ENCODE results near the gene RIPPLY3.
A peak's percentile ranks its signal among the peaks of the same experiment; 100 is the strongest.
"Not testable (repeated sequence)": the region's sequence is repeated elsewhere in the genome, so short reads cannot be mapped to it uniquely, and the experiment has no call there.

RIPPLY3 gene

GRCh38 chr21:37002851-37003250 lies 3.7 kb upstream of the RIPPLY3 start:
- not testable (repeated sequence) for H3K27ac ChIP-seq (ENCODE audit: low read depth, low read length); H3K9me3 ChIP-seq (ENCODE audit: low read length); H3K4me1 ChIP-seq (ENCODE audit: insufficient read depth, low read length); H3K36me3 ChIP-seq (ENCODE audit: insufficient read depth, low read length); H3K9ac ChIP-seq (ENCODE audit: low read length); H3K4me3 ChIP-seq (ENCODE audit: low read depth in 1 of 2, low read length in 2 of 2)
- peaks cover 8 to 24% of the 10 kb centered on the region in 2 donors for H3K27me3 ChIP-seq (ENCODE audit: control insufficient read depth in 1 of 2, insufficient read depth in 2 of 2, low read length in 2 of 2)

GRCh38 chr21:37003917-37004316 lies 2.6 kb upstream of the RIPPLY3 start:
- peaks cover 13 to 30% of the 10 kb centered on the region in 2 donors for H3K27me3 ChIP-seq (ENCODE audit: control insufficient read depth in 1 of 2, insufficient read depth in 2 of 2, low read length in 2 of 2)
- not testable (repeated sequence) for H3K36me3 ChIP-seq (ENCODE audit: insufficient read depth, low read length); H3K9me3 ChIP-seq (ENCODE audit: low read length); H3K4me1 ChIP-seq (ENCODE audit: insufficient read depth, low read length); H3K27ac ChIP-seq (ENCODE audit: low read depth, low read length); H3K9ac ChIP-seq (ENCODE audit: low read length); H3K4me3 ChIP-seq (ENCODE audit: low read depth in 1 of 2, low read length in 2 of 2)

- H3K4me3 ChIP-seq (ENCODE audit: low read depth in 1 of 2, low read length in 2 of 2), result no peak overlapping the region
- H3K27me3 ChIP-seq (ENCODE audit: control insufficient read depth in 1 of 2, insufficient read depth in 2 of 2, low read length in 2 of 2), result peaks cover 13 to 30% of the 10 kb centered on the region in 2 donors
- peaks cover 5% of the 10 kb centered on the region for H3K4me1 ChIP-seq (ENCODE audit: insufficient read depth, low read length)
- H3K9me3 ChIP-seq (ENCODE audit: low read length), result no peaks in the 10 kb centered on the region
- H3K36me3 ChIP-seq (ENCODE audit: insufficient read depth, low read length), result no peaks in the 10 kb centered on the region
- no peak overlapping the region for H3K9ac ChIP-seq (ENCODE audit: low read length)
- H3K27ac ChIP-seq (ENCODE audit: low read depth, low read length), result no peak overlapping the region
These were observed 685 bp upstream of the RIPPLY3 start for GRCh38 chr21:37005548-37006485.

DNA sequence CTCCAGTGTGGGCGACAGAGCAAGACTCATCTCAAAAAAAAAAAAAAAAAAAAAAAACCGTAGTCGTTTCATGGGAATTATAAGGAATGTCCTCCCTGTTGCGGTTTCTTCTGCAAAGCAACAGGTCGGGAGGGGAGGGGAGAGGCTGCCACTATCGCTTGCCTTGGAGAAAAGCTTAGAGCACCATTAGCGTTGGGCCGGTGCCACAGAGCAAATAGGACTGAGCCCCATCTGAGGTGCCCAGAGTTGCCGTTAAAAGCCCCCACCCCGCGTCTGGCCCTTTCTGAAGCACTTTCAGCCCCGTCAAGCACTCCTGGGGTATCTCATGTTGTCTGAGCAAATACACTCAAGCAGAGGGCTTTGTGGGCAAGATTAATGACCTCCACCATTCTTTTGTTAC lies 2.2 kb downstream of the RIPPLY3 start:
- peaks cover 5% of the 10 kb centered on the region for H3K4me1 ChIP-seq (ENCODE audit: insufficient read depth, low read length)
- no peak overlapping the region for H3K27ac ChIP-seq (ENCODE audit: low read depth, low read length)
- H3K9ac ChIP-seq (ENCODE audit: low read length), result no peak overlapping the region
- H3K36me3 ChIP-seq (ENCODE audit: insufficient read depth, low read length), result no peaks in the 10 kb centered on the region
- peaks cover 13 to 34% of the 10 kb centered on the region in 2 donors for H3K27me3 ChIP-seq (ENCODE audit: control insufficient read depth in 1 of 2, insufficient read depth in 2 of 2, low read length in 2 of 2)
- H3K4me3 ChIP-seq (ENCODE audit: low read depth in 1 of 2, low read length in 2 of 2), result no peak overlapping the region
- H3K9me3 ChIP-seq (ENCODE audit: low read length), result no peaks in the 10 kb centered on the region

- H3K4me3 ChIP-seq (ENCODE audit: low read depth in 1 of 2, low read length in 2 of 2), result peak overlapping the region in 1 of 2 donors; percentile 50
- H3K27me3 ChIP-seq (ENCODE audit: control insufficient read depth in 1 of 2, insufficient read depth in 2 of 2, low read length in 2 of 2), result peaks cover 13 to 34% of the 10 kb centered on the region in 2 donors
- H3K9ac ChIP-seq (ENCODE audit: low read length), result no peak overlapping the region
- no peaks in the 10 kb centered on the region for H3K9me3 ChIP-seq (ENCODE audit: low read length)
- no peaks in the 10 kb centered on the region for H3K36me3 ChIP-seq (ENCODE audit: insufficient read depth, low read length)
- H3K4me1 ChIP-seq (ENCODE audit: insufficient read depth, low read length), result peaks cover 5% of the 10 kb centered on the region
- H3K27ac ChIP-seq (ENCODE audit: low read depth, low read length), result no peak overlapping the region
These were observed 3.3 kb downstream of the RIPPLY3 start for GRCh38 chr21:37009740-37010341.

- H3K27ac ChIP-seq (ENCODE audit: low read depth, low read length), result no peak overlapping the region
- no peaks in the 10 kb centered on the region for H3K4me1 ChIP-seq (ENCODE audit: insufficient read depth, low read length)
- H3K4me3 ChIP-seq (ENCODE audit: low read depth in 1 of 2, low read length in 2 of 2), result no peak overlapping the region
- H3K9me3 ChIP-seq (ENCODE audit: low read length), result no peaks in the 10 kb centered on the region
- H3K9ac ChIP-seq (ENCODE audit: low read length), result no peak overlapping the region
- H3K36me3 ChIP-seq (ENCODE audit: insufficient read depth, low read length), result no peaks in the 10 kb centered on the region
- no peaks in the 10 kb centered on the region for H3K27me3 ChIP-seq (ENCODE audit: control insufficient read depth in 1 of 2, insufficient read depth in 2 of 2, low read length in 2 of 2)
These were observed 11.6 kb downstream of the RIPPLY3 start for GRCh38 chr21:37017951-37018679.

DNA sequence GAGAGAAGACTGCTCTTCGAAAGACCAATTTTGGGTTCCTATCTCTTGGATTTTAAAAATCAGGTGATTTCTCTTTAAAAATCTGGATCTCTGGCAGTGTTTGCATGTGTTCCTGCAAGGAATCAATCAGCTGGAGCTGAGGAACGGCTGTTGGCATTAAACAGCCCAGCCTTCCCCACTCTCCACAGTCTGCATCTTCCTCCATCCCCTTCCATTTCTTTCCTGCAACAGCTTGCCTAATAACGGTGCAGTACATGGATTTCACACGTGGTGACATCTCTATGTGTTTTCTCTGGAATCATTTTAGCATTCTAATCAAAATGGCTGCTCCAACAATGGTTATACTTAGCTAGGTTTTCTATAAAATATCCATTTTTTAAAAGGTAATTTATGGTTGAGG lies 20.0 kb downstream of the RIPPLY3 start:
- H3K4me3 ChIP-seq (ENCODE audit: low read depth in 1 of 2, low read length in 2 of 2), result no peak overlapping the region
- H3K9ac ChIP-seq (ENCODE audit: low read length), result no peak overlapping the region

DNA sequence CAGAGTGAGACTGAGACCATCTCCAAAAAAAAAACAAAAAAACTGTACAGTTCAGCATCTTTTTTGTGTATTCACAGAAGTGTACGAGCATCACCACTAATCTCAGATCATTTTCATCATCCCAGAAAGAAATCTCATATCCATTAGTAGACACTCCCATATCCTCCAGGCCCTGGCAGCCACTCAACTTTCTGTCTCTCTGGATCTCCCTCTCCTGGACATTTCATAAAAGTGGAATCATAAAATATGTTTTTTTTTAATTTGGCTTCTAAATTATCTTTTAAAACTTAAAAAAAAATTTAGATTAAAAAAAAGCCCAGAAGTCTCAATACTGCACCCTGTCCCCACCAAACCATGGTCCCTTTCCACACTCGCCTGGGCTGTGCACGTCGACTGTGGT lies 22.1 kb downstream of the RIPPLY3 start:
- H3K4me1 ChIP-seq (ENCODE audit: insufficient read depth, low read length), result peaks cover 4% of the 10 kb centered on the region
- no peaks in the 10 kb centered on the region for H3K27me3 ChIP-seq (ENCODE audit: control insufficient read depth in 1 of 2, insufficient read depth in 2 of 2, low read length in 2 of 2)
- H3K9me3 ChIP-seq (ENCODE audit: low read length), result no peaks in the 10 kb centered on the region
- no peak overlapping the region for H3K4me3 ChIP-seq (ENCODE audit: low read depth in 1 of 2, low read length in 2 of 2)
- no peak overlapping the region for H3K9ac ChIP-seq (ENCODE audit: low read length)
- H3K27ac ChIP-seq (ENCODE audit: low read depth, low read length), result no peak overlapping the region
- no peaks in the 10 kb centered on the region for H3K36me3 ChIP-seq (ENCODE audit: insufficient read depth, low read length)

More for the DNA sequence above, 20.0 kb downstream of the RIPPLY3 start:
- H3K9me3 ChIP-seq (ENCODE audit: low read length), result no peaks in the 10 kb centered on the region
- no peaks in the 10 kb centered on the region for H3K4me1 ChIP-seq (ENCODE audit: insufficient read depth, low read length)
- H3K27ac ChIP-seq (ENCODE audit: low read depth, low read length), result no peak overlapping the region
- no peaks in the 10 kb centered on the region for H3K27me3 ChIP-seq (ENCODE audit: control insufficient read depth in 1 of 2, insufficient read depth in 2 of 2, low read length in 2 of 2)
- no peaks in the 10 kb centered on the region for H3K36me3 ChIP-seq (ENCODE audit: insufficient read depth, low read length)

DNA sequence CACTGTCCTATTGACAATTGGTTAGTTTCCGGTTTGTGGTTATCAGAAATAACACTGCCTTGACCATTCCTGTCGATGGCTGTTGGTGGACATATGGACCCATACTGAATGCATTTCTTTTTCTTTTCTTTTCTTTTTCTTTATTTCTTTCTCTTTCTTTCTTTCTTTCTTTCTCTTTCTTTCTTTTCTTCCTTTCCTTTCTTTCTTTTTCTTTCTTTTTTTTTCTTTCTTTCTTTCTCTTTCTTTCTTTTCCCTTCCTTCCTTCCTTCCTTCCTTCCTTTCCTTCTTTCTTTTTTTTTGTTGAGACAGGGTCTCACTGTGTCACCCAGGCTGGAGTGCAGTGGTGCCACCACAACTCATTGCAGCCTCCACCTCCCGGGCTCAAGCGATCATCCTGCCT lies 24.4 kb downstream of the RIPPLY3 start:
- Histone ChIP-seq H3K9ac (ENCODE audit: low read length) (no peak overlapping the region), H3K4me3 (ENCODE audit: low read depth in 1 of 2, low read length in 2 of 2) (no peak overlapping the region), H3K9me3 (ENCODE audit: low read length) (no peaks in the 10 kb centered on the region), H3K27me3 (ENCODE audit: control insufficient read depth in 1 of 2, insufficient read depth in 2 of 2, low read length in 2 of 2) (no peaks in the 10 kb centered on the region), H3K36me3 (ENCODE audit: insufficient read depth, low read length) (no peaks in the 10 kb centered on the region), H3K4me1 (ENCODE audit: insufficient read depth, low read length) (peaks cover 4% of the 10 kb centered on the region), H3K27ac (ENCODE audit: low read depth, low read length) (no peak overlapping the region)

DNA sequence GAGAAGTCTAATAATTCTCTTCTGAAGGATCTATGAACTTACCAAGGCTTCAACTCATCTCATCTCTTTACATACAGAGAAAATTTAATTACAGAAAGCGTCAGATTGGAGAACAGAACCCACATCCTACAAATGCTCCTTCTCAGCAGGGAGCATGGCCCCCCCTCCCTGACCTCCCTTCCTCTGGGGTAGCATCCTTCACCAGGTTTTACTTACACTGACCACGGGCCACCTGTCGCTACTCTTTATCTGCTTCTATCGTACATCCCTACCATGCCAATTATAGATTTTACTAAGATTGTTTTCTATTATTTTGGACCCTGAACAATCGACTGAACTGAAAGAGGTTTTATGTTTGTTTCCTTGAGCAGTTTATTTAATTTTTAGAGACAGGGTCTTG lies 25.8 kb downstream of the RIPPLY3 start:
- Histone ChIP-seq H3K9me3 (ENCODE audit: low read length) (no peaks in the 10 kb centered on the region), H3K9ac (ENCODE audit: low read length) (no peak overlapping the region), H3K27ac (ENCODE audit: low read depth, low read length) (no peak overlapping the region), H3K4me1 (ENCODE audit: insufficient read depth, low read length) (peaks cover 4% of the 10 kb centered on the region), H3K4me3 (ENCODE audit: low read depth in 1 of 2, low read length in 2 of 2) (no peak overlapping the region), H3K27me3 (ENCODE audit: control insufficient read depth in 1 of 2, insufficient read depth in 2 of 2, low read length in 2 of 2) (no peaks in the 10 kb centered on the region), H3K36me3 (ENCODE audit: insufficient read depth, low read length) (no peaks in the 10 kb centered on the region)

GRCh38 chr21:37032877-37033471 lies 26.5 kb downstream of the RIPPLY3 start:
- H3K9me3 ChIP-seq (ENCODE audit: low read length), result no peaks in the 10 kb centered on the region
- no peaks in the 10 kb centered on the region for H3K27me3 ChIP-seq (ENCODE audit: control insufficient read depth in 1 of 2, insufficient read depth in 2 of 2, low read length in 2 of 2)
- H3K4me3 ChIP-seq (ENCODE audit: low read depth in 1 of 2, low read length in 2 of 2), result no peak overlapping the region
- H3K4me1 ChIP-seq (ENCODE audit: insufficient read depth, low read length), result peaks cover 4% of the 10 kb centered on the region
- no peak overlapping the region for H3K27ac ChIP-seq (ENCODE audit: low read depth, low read length)
- H3K9ac ChIP-seq (ENCODE audit: low read length), result no peak overlapping the region
- no peaks in the 10 kb centered on the region for H3K36me3 ChIP-seq (ENCODE audit: insufficient read depth, low read length)

All from muscle layer of colon (tissue), 2 donors.